ENCODE results near the gene WNK2.

DNA sequence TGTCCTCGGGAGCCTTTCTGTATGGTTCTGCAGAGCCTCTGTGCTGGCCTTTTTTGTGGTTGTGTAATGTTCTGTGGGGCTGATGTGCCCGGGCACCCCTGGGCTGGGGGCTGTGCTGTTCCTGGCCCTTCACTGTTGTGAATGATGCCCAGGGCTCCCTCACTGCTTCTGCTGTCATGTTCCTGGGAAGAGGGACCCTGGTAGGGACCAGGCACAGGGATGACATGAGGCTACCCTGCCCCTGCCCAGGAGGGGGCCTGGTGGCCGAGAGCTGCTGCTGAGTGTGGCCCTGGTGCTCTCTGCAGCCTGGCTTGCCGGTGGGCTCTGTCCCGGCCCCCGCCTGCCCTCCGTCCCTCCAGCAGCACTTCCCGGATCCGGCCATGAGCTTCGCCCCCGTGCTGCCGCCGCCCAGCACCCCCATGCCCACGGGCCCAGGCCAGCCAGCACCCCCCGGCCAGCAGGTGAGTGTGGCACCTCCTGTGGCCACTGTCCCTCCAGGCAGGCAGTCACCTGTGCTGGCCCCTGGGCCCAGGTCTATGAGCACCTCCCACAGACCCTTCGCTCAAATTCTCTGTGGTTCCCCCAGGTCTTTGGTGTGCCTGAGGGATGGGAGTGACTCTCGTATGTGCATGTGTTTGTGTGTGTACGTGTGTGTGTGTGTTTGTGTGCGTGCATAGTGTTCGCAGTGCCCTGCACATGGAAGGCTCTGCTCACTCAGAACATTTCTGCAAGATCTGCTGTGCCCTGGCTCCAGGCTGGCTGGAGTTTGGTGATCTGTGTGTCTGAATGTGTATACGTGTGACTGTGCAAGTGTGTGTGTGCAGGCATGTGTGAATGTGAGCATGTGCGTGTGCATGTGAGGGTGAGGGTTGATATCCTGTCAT lies 72.3 kb downstream of the WNK2 start:
- no peak for TF ChIP-seq SPI1 (IDR thresholded peaks at IDR 0.05; ENCODE audit: borderline replicate concordance, low read depth)
- TF ChIP-seq, protein P1, sequence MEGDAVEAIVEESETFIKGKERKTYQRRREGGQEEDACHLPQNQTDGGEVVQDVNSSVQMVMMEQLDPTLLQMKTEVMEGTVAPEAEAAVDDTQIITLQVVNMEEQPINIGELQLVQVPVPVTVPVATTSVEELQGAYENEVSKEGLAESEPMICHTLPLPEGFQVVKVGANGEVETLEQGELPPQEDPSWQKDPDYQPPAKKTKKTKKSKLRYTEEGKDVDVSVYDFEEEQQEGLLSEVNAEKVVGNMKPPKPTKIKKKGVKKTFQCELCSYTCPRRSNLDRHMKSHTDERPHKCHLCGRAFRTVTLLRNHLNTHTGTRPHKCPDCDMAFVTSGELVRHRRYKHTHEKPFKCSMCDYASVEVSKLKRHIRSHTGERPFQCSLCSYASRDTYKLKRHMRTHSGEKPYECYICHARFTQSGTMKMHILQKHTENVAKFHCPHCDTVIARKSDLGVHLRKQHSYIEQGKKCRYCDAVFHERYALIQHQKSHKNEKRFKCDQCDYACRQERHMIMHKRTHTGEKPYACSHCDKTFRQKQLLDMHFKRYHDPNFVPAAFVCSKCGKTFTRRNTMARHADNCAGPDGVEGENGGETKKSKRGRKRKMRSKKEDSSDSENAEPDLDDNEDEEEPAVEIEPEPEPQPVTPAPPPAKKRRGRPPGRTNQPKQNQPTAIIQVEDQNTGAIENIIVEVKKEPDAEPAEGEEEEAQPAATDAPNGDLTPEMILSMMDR (IDR thresholded peaks at IDR 0.05; ENCODE audit: insufficient read depth, low read length), result no peak
- no peak for TF ChIP-seq POLR2AphosphoS5 (IDR thresholded peaks at IDR 0.05; ENCODE audit: low read depth)
- TF ChIP-seq, protein P2, sequence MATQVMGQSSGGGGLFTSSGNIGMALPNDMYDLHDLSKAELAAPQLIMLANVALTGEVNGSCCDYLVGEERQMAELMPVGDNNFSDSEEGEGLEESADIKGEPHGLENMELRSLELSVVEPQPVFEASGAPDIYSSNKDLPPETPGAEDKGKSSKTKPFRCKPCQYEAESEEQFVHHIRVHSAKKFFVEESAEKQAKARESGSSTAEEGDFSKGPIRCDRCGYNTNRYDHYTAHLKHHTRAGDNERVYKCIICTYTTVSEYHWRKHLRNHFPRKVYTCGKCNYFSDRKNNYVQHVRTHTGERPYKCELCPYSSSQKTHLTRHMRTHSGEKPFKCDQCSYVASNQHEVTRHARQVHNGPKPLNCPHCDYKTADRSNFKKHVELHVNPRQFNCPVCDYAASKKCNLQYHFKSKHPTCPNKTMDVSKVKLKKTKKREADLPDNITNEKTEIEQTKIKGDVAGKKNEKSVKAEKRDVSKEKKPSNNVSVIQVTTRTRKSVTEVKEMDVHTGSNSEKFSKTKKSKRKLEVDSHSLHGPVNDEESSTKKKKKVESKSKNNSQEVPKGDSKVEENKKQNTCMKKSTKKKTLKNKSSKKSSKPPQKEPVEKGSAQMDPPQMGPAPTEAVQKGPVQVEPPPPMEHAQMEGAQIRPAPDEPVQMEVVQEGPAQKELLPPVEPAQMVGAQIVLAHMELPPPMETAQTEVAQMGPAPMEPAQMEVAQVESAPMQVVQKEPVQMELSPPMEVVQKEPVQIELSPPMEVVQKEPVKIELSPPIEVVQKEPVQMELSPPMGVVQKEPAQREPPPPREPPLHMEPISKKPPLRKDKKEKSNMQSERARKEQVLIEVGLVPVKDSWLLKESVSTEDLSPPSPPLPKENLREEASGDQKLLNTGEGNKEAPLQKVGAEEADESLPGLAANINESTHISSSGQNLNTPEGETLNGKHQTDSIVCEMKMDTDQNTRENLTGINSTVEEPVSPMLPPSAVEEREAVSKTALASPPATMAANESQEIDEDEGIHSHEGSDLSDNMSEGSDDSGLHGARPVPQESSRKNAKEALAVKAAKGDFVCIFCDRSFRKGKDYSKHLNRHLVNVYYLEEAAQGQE (IDR thresholded peaks at IDR 0.05; ENCODE audit: insufficient replicate concordance, low read depth), result no peak
- no peak for TF ChIP-seq GABPA (IDR thresholded peaks at IDR 0.05; ENCODE audit: low read depth)

Data from HL-60 (cell line).